Hepatocyte (in vitro differentiated cells): ENCODE measurements around the gene TTC39A. TPM values are rescaled to one million over a fixed set of nuclear protein-coding genes. Genes with fewer than 3 reads are reported as not detected.

Experiments
- DNase-seq: peaks from one replicate; pipeline ENCODE4 v3.0.0-alpha.2; 2016; ENCODE audit warnings: low spot score
- H2AFZ ChIP-seq: fragments of 200-600 bp; sonication (generic); 2 replicates; pipeline ENCODE4 v1.6.0; 2016; ENCODE audit warnings: antibody characterized with exemption, mild to moderate bottlenecking
- H3K27ac ChIP-seq: fragments of 200-600 bp; sonication (generic); 2 replicates; pipeline ENCODE4 v1.5.1; 2016; ENCODE audit warnings: mild to moderate bottlenecking
- H3K27me3 ChIP-seq: fragments of 200-600 bp; sonication (generic); 2 replicates; pipeline ENCODE4 v1.6.1; 2016
- H3K36me3 ChIP-seq: fragments of 200-600 bp; sonication (generic); replicated peaks from 2 replicates; pipeline ENCODE4 v1.5.1; 2016; ENCODE audit warnings: low read depth; ENCODE audit not compliant: insufficient read depth
- H3K4me1 ChIP-seq: fragments of 200-600 bp; sonication (generic); 2 replicates; pipeline ENCODE4 v1.5.1; 2016; ENCODE audit warnings: mild to moderate bottlenecking, moderate library complexity; ENCODE audit not compliant: insufficient read depth
- H3K4me2 ChIP-seq: fragments of 200-600 bp; sonication (generic); 2 replicates; pipeline ENCODE4 v1.6.0; 2016
- H3K4me3 ChIP-seq: fragments of 200-600 bp; sonication (generic); 2 replicates; pipeline ENCODE4 v1.5.1; 2016; ENCODE audit warnings: mild to moderate bottlenecking
- H3K79me2 ChIP-seq: fragments of 200-600 bp; sonication (generic); 2 replicates; pipeline ENCODE4 v1.6.0; 2017; ENCODE audit warnings: mild to moderate bottlenecking
- H3K9me2 ChIP-seq: fragments of 200-600 bp; sonication (generic); replicated peaks from 2 replicates; pipeline ENCODE4 v1.6.0; 2017; ENCODE audit warnings: mild to moderate bottlenecking; ENCODE audit not compliant: insufficient read depth
- H3K9me3 ChIP-seq: fragments of 200-600 bp; sonication (generic); 2 replicates; pipeline ENCODE4 v1.5.1; 2016; ENCODE audit warnings: low read depth, mild to moderate bottlenecking
- H4K20me1 ChIP-seq: fragments of 200-600 bp; sonication (generic); 2 replicates; pipeline ENCODE4 v1.6.0; 2016; ENCODE audit warnings: mild to moderate bottlenecking; ENCODE audit not compliant: insufficient read depth, poor library complexity, severe bottlenecking
- EZH2 ChIP-seq: fragments of 200-600 bp; sonication (generic); IDR thresholded peaks from 2 replicates; pipeline ENCODE4 v1.6.1; 2016; ENCODE audit warnings: antibody characterized with exemption, mild to moderate bottlenecking, borderline replicate concordance
- EZH2phosphoT487 ChIP-seq: fragments of 200-600 bp; sonication (generic); IDR thresholded peaks from one replicate; pipeline ENCODE4 v1.6.1; 2018; ENCODE audit warnings: antibody characterized with exemption, mild to moderate bottlenecking, low read depth, moderate library complexity; ENCODE audit not compliant: unreplicated experiment, severe bottlenecking
- WGBS: methylation state at CpG from one replicate; pipeline ENCODE4 v1.1.6; 2016; ENCODE audit warnings: low lambda C conversion rate; ENCODE audit errors: missing lambda C conversion rate; 5-methylcytosine and 5-hydroxymethylcytosine counted together
- polyA plus RNA-seq: library from polyadenylated mRNA; unstranded; fragments of >200 nt; fragmentation: Nextera tagmentation; extraction: Ambion mirVana; gene quantifications from 2 replicates; pipeline ENCODE4 v1.2.1, GENCODE V29; 2016
- total RNA-seq: library from RNA; depleted of rRNA; stranded (reverse); fragments of >200 nt; gene quantifications from 2 replicates; pipeline ENCODE4 v1.2.3, GENCODE V29; 2014
- TF ChIP-seq, protein P1 (sequence below): fragments of 200-600 bp; sonication (generic); IDR thresholded peaks from 2 replicates; pipeline ENCODE4 v1.5.1; 2016; ENCODE audit warnings: antibody characterized with exemption, mild to moderate bottlenecking; ENCODE audit not compliant: poor library complexity

Gene TTC39A
- total and polyA plus RNA-seq, 2 experiments from 2014 or later: 20.5 to 35.1 TPM

DNA sequence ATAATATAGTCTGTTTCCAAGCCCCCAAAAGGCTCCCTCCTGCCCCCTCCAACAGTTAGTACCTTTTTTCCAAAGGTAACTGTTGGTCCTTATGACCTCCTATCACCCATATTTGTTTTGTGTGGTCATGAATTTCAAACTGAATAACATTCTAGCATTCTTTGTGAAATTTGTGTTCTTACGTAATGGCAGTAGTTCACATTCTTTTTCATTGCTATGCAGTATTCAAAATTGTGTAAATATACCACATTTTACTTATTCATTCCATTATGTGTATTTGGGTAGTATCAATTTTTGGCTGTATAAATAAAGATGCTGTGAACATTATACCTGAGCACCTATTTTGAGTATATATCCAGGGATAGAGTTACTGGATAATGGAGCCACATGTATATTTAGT, 80.9 kb downstream of the TTC39A start:
- H3K4me3 ChIP-seq: no peak overlapping the region
- no peaks in the 10 kb centered on the region for H3K4me1 ChIP-seq
- no peak overlapping the region for H3K4me2 ChIP-seq
- peaks cover 100% of the 10 kb centered on the region for H3K79me2 ChIP-seq
- no peaks in the 10 kb centered on the region for H3K9me3 ChIP-seq
- H3K9me2 ChIP-seq: no peaks in the 10 kb centered on the region
- WGBS: 92% methylated on average over 1 of the region's 1 CpG
- DNase-seq: no peak
- H3K27me3 ChIP-seq: no peaks in the 10 kb centered on the region
- TF ChIP-seq, protein P1, sequence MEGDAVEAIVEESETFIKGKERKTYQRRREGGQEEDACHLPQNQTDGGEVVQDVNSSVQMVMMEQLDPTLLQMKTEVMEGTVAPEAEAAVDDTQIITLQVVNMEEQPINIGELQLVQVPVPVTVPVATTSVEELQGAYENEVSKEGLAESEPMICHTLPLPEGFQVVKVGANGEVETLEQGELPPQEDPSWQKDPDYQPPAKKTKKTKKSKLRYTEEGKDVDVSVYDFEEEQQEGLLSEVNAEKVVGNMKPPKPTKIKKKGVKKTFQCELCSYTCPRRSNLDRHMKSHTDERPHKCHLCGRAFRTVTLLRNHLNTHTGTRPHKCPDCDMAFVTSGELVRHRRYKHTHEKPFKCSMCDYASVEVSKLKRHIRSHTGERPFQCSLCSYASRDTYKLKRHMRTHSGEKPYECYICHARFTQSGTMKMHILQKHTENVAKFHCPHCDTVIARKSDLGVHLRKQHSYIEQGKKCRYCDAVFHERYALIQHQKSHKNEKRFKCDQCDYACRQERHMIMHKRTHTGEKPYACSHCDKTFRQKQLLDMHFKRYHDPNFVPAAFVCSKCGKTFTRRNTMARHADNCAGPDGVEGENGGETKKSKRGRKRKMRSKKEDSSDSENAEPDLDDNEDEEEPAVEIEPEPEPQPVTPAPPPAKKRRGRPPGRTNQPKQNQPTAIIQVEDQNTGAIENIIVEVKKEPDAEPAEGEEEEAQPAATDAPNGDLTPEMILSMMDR: no peak
- TF ChIP-seq EZH2phosphoT487 (no peak), EZH2 (no peak)
- H2AFZ ChIP-seq: no peak overlapping the region
- no peak overlapping the region for H3K27ac ChIP-seq
- no peaks in the 10 kb centered on the region for H3K36me3 ChIP-seq
- peaks cover 96% of the 10 kb centered on the region for H4K20me1 ChIP-seq

- peaks cover 98% of the 10 kb centered on the region for H4K20me1 ChIP-seq
- DNase-seq: no peak
- H3K9me2 ChIP-seq: no peaks in the 10 kb centered on the region
- no peaks in the 10 kb centered on the region for H3K36me3 ChIP-seq
- H3K4me1 ChIP-seq: no peaks in the 10 kb centered on the region
- no peaks in the 10 kb centered on the region for H3K27me3 ChIP-seq
- no peaks in the 10 kb centered on the region for H3K9me3 ChIP-seq
- TF ChIP-seq, protein P1: no peak
- TF ChIP-seq EZH2phosphoT487 (no peak), EZH2 (no peak)
- H3K27ac ChIP-seq: no peak overlapping the region
- H3K4me2 ChIP-seq: no peak overlapping the region
- peaks cover 100% of the 10 kb centered on the region for H3K79me2 ChIP-seq
- 91% methylated on average over 1 of the region's 1 CpG for WGBS
- no peak overlapping the region for H2AFZ ChIP-seq
- no peak overlapping the region for H3K4me3 ChIP-seq
These were observed 82.9 kb downstream of the TTC39A start for GRCh38 chr1:51247499-51247898.

- 100% methylated on average over 2 of the region's 2 CpGs for WGBS
- Histone ChIP-seq H3K27me3 (no peaks in the 10 kb centered on the region), H3K9me2 (no peaks in the 10 kb centered on the region), H4K20me1 (peaks cover 98% of the 10 kb centered on the region), H3K79me2 (peaks cover 100% of the 10 kb centered on the region), H3K4me3 (no peak overlapping the region), H2AFZ (no peak overlapping the region), H3K4me1 (no peaks in the 10 kb centered on the region), H3K4me2 (no peak overlapping the region), H3K36me3 (no peaks in the 10 kb centered on the region), H3K9me3 (no peaks in the 10 kb centered on the region), H3K27ac (no peak overlapping the region)
- TF ChIP-seq EZH2phosphoT487: no peak
- TF ChIP-seq, protein P1: no peak
- no peak for DNase-seq
These were observed 83.3 kb downstream of the TTC39A start for GRCh38 chr1:51247022-51247421.

GRCh38 chr1:51242546-51242945, 87.8 kb downstream of the TTC39A start:
- no peak for DNase-seq
- Histone ChIP-seq H3K27ac (no peak overlapping the region), H3K4me1 (peaks cover 22% of the 10 kb centered on the region), H3K4me3 (no peak overlapping the region), H3K36me3 (no peaks in the 10 kb centered on the region), H4K20me1 (peaks cover 99% of the 10 kb centered on the region), H3K9me3 (no peaks in the 10 kb centered on the region), H3K4me2 (no peak overlapping the region), H3K79me2 (peaks cover 100% of the 10 kb centered on the region), H3K27me3 (no peaks in the 10 kb centered on the region), H3K9me2 (no peaks in the 10 kb centered on the region), H2AFZ (no peak overlapping the region)
- TF ChIP-seq EZH2: no peak
- no peak for TF ChIP-seq EZH2phosphoT487
- TF ChIP-seq, protein P1: no peak
- 88% methylated on average over 4 of the region's 4 CpGs for WGBS
